Measurements from ENCODE around the gene MARCHF3.
"Not testable (repeated sequence)": the region's sequence is repeated elsewhere in the genome, so short reads cannot be mapped to it uniquely, and the experiment has no call there.

Gene MARCHF3

GRCh38 chr5:127030259-127031146, at the start of gene MARCHF3:
Gene MARCHF3 (minus strand): TSS chr5:127030558. CDS start chr5:126918171, 112,387 bp downstream.
- DNase-seq: peak; percentile 94

DNA sequence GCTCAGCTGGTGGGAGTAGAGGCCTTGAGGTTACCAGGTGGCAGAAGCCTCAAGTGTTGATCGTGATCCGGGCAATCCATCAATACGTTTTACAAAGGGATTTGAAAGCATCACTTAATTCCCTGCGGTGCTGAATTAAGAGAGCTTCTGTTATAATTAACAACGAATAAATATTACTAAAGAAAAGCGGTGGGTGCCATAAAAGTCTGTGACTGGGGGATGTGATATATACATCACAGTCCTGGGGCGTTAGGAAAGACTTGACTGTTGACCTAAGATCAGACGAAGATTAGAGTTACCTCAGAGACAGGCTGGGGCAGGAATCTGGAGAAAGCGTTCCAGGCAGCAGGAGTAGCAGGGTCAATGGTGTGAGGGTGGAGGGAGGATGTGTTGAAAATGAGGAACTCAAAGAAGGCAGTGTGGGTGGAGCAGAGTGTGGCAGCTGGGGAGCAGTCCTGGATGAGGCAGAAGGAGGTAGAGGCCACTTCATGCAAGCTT, 49.7 kb upstream of the MARCHF3 start:
- DNase-seq: peak; percentile 76

- DNase-seq: no peak
These were observed 47.0 kb upstream of the MARCHF3 start for GRCh38 chr5:127077366-127077765.

DNA sequence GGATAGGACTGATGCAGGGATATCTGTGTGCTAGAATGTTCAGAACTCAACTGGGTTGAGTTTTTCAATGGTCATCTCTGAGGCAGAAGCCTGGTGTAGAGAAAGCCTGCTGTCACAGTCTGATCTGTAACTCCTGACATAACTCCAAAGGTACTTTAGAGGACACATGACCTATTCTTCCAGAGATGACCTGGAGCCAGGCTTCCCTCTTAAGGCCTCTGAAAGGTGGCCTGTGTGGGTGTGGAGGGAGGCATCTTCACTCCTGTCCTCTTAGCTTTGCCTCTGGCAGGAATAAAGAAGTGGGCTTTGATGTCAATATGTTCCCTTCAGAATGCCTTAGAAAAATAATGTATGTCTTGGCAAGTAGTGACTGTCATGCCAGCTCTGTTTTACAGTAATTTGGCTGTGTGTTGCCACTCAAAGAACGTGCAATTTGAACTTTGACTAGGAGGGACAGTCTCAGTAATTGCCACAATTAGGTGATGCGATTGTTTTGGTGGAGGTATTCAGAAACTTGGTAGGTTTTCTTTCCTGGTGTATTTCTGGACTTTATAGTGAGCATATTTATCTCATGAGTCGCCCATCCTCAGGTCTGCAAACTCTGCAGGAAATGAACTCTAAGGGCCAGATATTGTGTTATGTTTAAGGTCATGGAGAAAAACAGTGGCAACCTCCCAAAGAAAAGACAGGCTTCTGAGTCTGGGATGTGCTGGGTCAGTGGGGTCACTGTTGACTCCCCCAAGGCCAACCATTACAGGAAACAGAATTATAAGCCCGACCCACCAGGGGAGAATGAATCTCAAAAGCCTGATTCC, 46.2 kb upstream of the MARCHF3 start:
- DNase-seq: no peak

GRCh38 chr5:127074466-127074865, 44.1 kb upstream of the MARCHF3 start:
- no peak for DNase-seq

DNA sequence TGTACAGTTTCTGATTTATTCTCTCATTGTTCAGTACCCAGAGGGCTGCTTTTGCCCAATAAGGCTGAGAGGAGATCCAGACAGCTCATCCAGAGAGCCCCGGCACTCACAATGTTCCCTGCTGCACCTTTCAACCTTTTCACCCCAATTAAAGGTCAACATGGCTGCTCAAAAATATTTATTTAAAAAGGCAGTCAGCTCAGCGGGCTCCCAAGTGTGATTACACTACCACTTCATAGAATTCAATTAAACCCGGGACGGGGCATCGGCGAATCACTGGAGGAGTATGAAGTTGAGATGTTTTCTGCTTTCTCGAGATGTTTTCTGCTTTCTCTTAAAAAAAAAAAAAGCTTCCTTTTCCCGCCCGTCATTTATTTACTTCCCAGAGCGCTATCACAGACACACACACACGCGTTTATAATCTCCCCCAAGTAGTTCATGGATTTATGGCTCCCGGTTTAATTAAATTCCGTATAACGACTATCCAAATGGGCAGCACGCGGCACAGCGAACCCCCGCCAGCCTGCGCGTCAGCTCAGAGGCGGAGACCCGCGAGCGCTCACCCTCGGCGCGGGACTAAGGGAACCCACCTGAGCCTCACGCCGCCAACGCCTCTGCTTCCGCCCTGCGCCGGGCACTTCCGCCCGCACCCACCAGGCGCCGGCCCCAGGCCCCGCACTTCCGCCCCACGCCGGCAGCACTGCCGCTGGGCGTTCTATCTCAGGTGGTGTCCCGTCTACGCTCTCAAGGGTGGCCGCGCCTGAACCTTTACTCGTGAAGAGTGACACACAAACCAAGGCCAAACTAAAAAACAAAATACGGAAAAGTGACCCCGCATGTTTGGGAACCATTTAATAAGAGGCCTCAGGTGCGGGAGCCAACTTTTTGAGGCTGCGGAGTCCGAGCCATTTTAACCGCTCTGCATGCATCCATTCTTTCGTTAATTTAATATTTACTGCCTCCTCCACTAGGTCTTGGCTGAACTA, 42.8 kb upstream of the MARCHF3 start, which contains the start of gene C5orf63:
C5orf63 (minus strand) TSS at position 642 of the 986 bp plus-strand sequence. CDS start 14,507 bp downstream, outside the sequence.
- DNase-seq: peak; percentile 81

DNA sequence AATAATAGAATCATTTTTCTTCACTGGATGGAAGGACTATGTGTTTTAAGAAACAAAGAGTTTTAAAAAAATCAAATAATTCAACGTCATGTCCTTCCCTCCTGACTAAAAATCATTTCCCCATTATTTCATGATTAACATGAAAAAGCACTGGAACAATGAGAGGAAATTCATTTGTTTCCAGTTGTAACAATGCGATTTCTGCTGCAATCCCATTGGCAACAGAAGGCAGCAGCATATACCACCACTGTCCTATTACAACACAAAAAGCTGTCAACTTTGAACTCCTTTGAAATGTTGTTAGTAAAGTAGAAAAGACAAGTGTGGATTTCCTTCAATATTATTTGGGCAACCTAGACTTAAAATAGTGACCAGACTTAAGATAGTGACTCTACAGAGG, 39.9 kb upstream of the MARCHF3 start:
- no peak for DNase-seq

DNA sequence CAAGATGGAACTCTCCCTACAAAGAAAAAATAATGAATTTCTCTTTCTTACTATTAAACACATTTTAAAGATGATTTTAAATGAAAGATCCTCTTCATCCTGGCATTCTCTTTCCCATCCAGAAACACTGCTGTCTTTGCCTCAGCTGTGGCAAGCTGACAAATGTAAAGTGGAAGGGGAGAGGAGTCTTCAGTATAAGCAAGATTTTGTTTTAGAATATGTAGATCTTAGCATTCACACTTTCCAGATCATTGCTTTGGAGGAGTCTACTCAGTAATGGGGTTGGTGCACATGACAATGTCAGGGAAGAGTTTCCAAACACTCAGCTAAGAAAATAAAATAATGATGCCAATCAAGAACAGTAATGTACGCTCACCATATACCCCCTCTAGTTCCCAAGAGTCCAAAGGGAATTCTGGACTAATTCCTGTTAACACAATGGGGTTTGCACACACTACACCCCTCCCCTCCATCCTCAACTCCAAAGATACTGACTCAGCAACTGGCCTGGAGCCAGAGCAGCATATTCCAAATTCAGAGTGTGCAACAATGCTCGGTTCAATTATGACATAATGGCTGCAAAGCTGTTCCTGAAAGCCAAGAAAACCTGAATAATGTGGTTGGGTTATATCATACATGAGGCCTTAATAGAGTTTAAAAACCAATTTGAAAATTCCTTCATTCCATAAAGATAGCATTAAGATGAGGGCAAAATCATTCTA, 38.3 kb upstream of the MARCHF3 start:
- no peak for DNase-seq

DNA sequence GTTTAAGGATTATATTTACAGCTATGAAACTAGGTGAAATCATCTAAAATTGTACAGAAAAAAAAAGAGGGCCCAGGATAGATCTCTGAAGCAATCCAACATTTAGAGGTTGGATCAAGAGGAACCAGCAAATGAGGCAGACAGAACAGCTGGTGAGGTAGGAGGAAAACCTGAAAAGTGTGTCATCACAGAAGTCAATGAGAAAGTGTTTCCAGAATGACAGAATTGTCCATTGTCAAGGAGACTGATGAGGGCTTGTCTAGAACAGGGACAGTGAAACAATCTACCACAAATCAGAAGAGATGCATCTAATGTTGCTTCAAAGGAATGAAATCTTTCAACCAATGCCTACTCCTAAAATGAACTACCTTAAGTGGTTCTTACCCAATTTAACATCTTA, 36.4 kb upstream of the MARCHF3 start:
- no peak for DNase-seq

DNA sequence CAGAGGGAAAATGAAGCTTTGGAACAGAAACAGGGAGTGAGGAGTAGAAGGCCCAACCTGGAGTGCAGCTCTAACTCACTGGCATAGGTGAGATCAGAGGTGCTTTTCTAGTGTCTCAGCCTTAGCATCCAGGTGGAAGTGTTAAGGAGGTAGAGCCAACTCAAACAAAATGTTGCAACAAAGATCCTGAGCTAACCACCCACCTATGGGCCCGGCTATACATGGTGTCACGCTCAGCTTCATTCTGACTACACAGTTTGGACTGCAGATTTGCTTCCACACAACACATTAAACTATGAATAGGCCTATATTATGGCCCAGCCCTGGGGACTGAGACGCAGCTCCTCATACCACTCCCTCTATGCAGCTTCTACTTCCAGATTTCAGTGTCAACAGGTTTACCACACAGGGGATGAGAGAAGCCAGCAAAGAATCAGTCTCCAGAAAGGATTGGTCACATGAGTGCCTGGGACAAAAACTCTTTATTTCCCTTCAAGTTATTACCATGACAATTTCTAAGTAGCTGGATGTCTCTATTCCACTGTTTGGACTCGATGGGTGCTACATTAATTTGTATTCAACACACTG, 34.0 kb upstream of the MARCHF3 start:
- DNase-seq: no peak

DNA sequence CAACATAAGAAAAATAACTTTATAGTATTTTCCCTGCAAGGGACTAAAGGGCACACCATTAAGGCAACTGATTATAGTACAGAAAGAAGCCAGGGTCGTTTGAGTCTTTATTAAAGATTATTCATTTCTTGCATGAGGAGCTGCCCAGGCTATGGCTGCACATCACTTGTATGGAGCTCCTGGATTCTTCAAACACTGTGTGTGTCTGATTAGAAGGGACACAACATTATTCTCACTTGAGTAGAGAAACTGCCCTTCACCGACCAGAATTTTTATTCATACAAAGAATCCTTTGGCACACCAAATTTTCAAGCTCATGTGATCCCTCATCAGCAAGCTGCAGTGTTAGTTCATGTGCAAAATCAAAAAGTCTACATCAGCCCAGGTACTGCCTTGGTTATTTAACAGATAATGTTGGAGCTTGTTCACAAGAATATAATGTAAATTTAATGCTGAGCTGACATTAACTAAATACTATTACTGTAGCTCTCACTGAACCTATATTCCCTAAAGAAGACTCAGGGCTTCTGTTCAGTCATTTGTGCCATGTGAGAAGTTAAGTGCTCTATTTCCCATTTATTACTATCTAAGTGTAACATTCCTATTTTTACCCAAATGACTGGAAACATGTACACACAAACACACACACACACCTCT, 33.0 kb upstream of the MARCHF3 start:
- no peak for DNase-seq

GRCh38 chr5:127061956-127062355, 31.6 kb upstream of the MARCHF3 start:
- peak; percentile 28 for DNase-seq

- no peak for DNase-seq
These were observed 31.2 kb upstream of the MARCHF3 start for GRCh38 chr5:127061537-127061936.

DNA sequence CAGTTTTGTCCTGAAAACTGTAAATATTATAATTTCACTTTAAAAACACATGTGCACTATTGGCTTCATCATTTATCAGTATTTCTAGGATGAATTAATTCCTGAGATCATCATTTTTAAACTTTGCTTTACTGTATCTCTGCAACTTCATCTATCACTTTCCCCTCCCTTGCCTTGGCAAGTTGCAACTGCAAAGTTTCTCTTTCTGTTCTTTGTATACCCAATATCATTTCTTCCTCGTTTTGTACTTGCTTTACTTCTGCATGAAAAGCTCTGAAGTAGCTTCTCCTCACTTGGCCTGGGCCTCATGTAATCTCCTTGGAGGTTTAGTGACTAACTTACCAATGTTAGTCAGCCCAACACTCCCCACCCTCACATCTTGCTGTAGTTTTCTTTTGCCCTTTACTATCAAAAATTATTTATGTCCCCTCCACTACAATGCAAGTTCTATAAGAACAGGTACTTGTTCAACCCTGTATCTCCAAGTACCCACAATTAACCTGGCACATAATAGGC, 30.2 kb upstream of the MARCHF3 start:
- no peak for DNase-seq

- no peak for DNase-seq
These were observed 26.5 kb upstream of the MARCHF3 start for GRCh38 chr5:127056896-127057295.

- no peak for DNase-seq
These were observed 25.7 kb upstream of the MARCHF3 start for GRCh38 chr5:127055880-127056653.

- DNase-seq: not testable (repeated sequence)
These were observed 23.2 kb upstream of the MARCHF3 start for GRCh38 chr5:127053551-127053950.

GRCh38 chr5:127053049-127053448, 22.7 kb upstream of the MARCHF3 start:
- DNase-seq: no peak

- DNase-seq: no peak
These were observed 21.2 kb upstream of the MARCHF3 start for GRCh38 chr5:127051591-127051990.
